HepG2 (cell line): Measurements from ENCODE around the gene PCIF1. TPM values are rescaled to one million over a fixed set of nuclear protein-coding genes. Genes with fewer than 3 reads are reported as not detected.
"Not testable (repeated sequence)": the region's sequence is repeated elsewhere in the genome, so short reads cannot be mapped to it uniquely, and the experiment has no call there.

Experiments
- ATAC-seq: fragments of 200-7000 bp; cut with Tn5 transposase; 3 replicates; pipeline ENCODE4 v1.9.1; 2020; ENCODE audit warnings: mild to moderate bottlenecking, moderate library complexity
- BruUV-seq: library from RNA; stranded (reverse); fragments of 400-500 nt; replicated peaks from 2 replicates; lab custom pipeline; 2021; lab: Mats Ljungman, UMichigan
- CTCF ChIA-PET: fragments of 300-600 bp; formaldehyde crosslinking; extraction: SDS; loops from one replicate; lab custom pipeline; 2021; ENCODE audit warnings: low total read pairs, inconsistent platforms, low intra/inter-chr PET ratio; lab: Yijun Ruan, JAX
- POLR2A ChIA-PET: fragments of 350-600 bp; sonication (Branson Sonifier 250); formaldehyde crosslinking; loops from one replicate; lab custom pipeline; 2020; ENCODE audit warnings: antibody characterized with exemption, inconsistent platforms; lab: Yijun Ruan, JAX
- DNase-seq: peaks from one replicate; pipeline ENCODE4 v3.0.0-alpha.2; 2015; ENCODE audit warnings: low spot score
- FAIRE-seq: peaks from 3 replicates; lab custom pipeline; 2011; peaks lifted over from hg19 to GRCh38; lab: Jason Lieb, UNC
- H2AFZ ChIP-seq: one replicate; pipeline ENCODE4 v1.6.1; 2011; ENCODE audit warnings: low read length, inconsistent platforms
- H3K27ac ChIP-seq: fragments of 300-600 bp; 3 replicates; pipeline ENCODE4 v1.8.0; 2011; ENCODE audit warnings: mixed run types, mild to moderate bottlenecking, mixed read lengths, low read length, inconsistent platforms; ENCODE audit not compliant: insufficient read depth; ENCODE audit errors: extremely low read length
- H3K27me3 ChIP-seq, 2 experiments: fragments of 200-600 bp in 1 of 2; 2 replicates in 1 of 2; 3 replicates in 1 of 2; pipeline versions ENCODE4 v1.6.0 to v1.8.0; 2011; ENCODE audit warnings: low read length in 2 of 2, mild to moderate bottlenecking in 2 of 2, moderate library complexity in 2 of 2, inconsistent platforms in 1 of 2; ENCODE audit not compliant: insufficient read depth in 2 of 2, control insufficient read depth in 1 of 2
- H3K36me3 ChIP-seq, 2 experiments: fragments of 200-600 bp in 1 of 2; replicated peaks in 1 of 2; 2 replicates in 1 of 2; 3 replicates in 1 of 2; pipeline versions ENCODE4 v1.5.1 to v1.8.0; 2011; ENCODE audit warnings: low read length in 2 of 2, inconsistent platforms in 1 of 2; ENCODE audit not compliant: insufficient read depth in 2 of 2, control insufficient read depth in 1 of 2
- H3K4me1 ChIP-seq: 2 replicates; pipeline ENCODE4 v1.5.1; 2012; ENCODE audit warnings: low read length, inconsistent platforms; ENCODE audit not compliant: insufficient read depth
- H3K4me2 ChIP-seq: 2 replicates; pipeline ENCODE4 v1.6.0; 2011; ENCODE audit warnings: low read depth, low read length, inconsistent platforms
- H3K4me3 ChIP-seq, 3 experiments: fragments of 200-600 bp in 1 of 3; sonication (generic), shearing (Covaris generic) in 1 of 3; replicated peaks in 1 of 3; 2 replicates each; pipeline ENCODE4 v1.5.1; 2011 to 2016; ENCODE audit warnings: low read length in 3 of 3, inconsistent platforms in 2 of 3, low read depth in 2 of 3, mild to moderate bottlenecking in 2 of 3, control low read depth in 1 of 3, mixed read lengths in 1 of 3; ENCODE audit not compliant: insufficient read depth in 1 of 3
- H3K79me2 ChIP-seq: one replicate; pipeline ENCODE4 v1.6.1; 2011; ENCODE audit warnings: low read length, inconsistent platforms; ENCODE audit not compliant: insufficient read depth
- H3K9ac ChIP-seq: 2 replicates; pipeline ENCODE4 v1.6.0; 2011; ENCODE audit warnings: mild to moderate bottlenecking, low read depth, low read length, inconsistent platforms; ENCODE audit not compliant: insufficient read depth
- H3K9me3 ChIP-seq: 2 replicates; pipeline ENCODE4 v1.5.1; 2012; ENCODE audit warnings: mild to moderate bottlenecking, low read length
- H4K20me1 ChIP-seq: 2 replicates; pipeline ENCODE4 v1.6.0; 2011; ENCODE audit warnings: inconsistent platforms, mild to moderate bottlenecking, low read length, moderate library complexity; ENCODE audit not compliant: insufficient read depth
- CEBPB ChIP-seq: IDR thresholded peaks from 2 replicates; pipeline ENCODE4 v1.6.1; 2011; ENCODE audit warnings: low read depth, low read length, improper control_type of control experiment, borderline replicate concordance
- EED ChIP-seq: sonication (generic); formaldehyde crosslinking; IDR thresholded peaks from 2 replicates; pipeline ENCODE4 v1.5.0; 2020; ENCODE audit warnings: mild to moderate bottlenecking, missing genetic modification reagents
- FOSL1 ChIP-seq: sonication (generic); formaldehyde crosslinking; IDR thresholded peaks from 2 replicates; pipeline ENCODE4 v1.9.0; 2021; ENCODE audit warnings: missing genetic modification reagents, borderline replicate concordance
- FOXP1 ChIP-seq, 2 experiments: fragments of 450-650 bp in 1 of 2; IDR thresholded peaks; 2 replicates each; pipeline ENCODE4 v1.6.1; 2017 to 2018; ENCODE audit warnings: antibody characterized with exemption in 1 of 2
- HMGA1 ChIP-seq: sonication (generic); formaldehyde crosslinking; conservative IDR thresholded peaks from 2 replicates; pipeline ENCODE4 v1.4.0; 2020; ENCODE audit warnings: missing genetic modification reagents
- HNF4A ChIP-seq: sonication (generic); formaldehyde crosslinking; IDR thresholded peaks from 2 replicates; pipeline ENCODE4 v1.4.0; 2020; ENCODE audit warnings: missing genetic modification reagents
- HOXA3 ChIP-seq: sonication (generic); formaldehyde crosslinking; IDR thresholded peaks from 2 replicates; pipeline ENCODE4 v1.5.0; 2020; ENCODE audit warnings: missing genetic modification reagents
- HOXA5 ChIP-seq: sonication (generic); formaldehyde crosslinking; IDR thresholded peaks from 2 replicates; pipeline ENCODE4 v1.4.0; 2020; ENCODE audit warnings: missing genetic modification reagents
- NR3C1 ChIP-seq: sonication (generic); formaldehyde crosslinking; IDR thresholded peaks from 2 replicates; pipeline ENCODE4 v1.4.0; 2020; ENCODE audit warnings: missing genetic modification reagents
- PHF8 ChIP-seq: sonication (generic); formaldehyde crosslinking; IDR thresholded peaks from 2 replicates; pipeline ENCODE4 v1.5.0; 2020; ENCODE audit warnings: missing genetic modification reagents
- SKI ChIP-seq: fragments of 450-650 bp; IDR thresholded peaks from one replicate; pipeline ENCODE4 v1.6.1; 2018; ENCODE audit warnings: mild to moderate bottlenecking; ENCODE audit not compliant: partially characterized antibody
- SMC3 ChIP-seq: IDR thresholded peaks from 2 replicates; pipeline ENCODE4 v1.6.1; 2011; ENCODE audit warnings: low read length, improper control_type of control experiment
- ZBTB38 ChIP-seq: sonication (generic); formaldehyde crosslinking; IDR thresholded peaks from 2 replicates; pipeline ENCODE4 v1.5.1; 2020; ENCODE audit warnings: mild to moderate bottlenecking, missing genetic modification reagents
- ZNF331 ChIP-seq: sonication (generic); formaldehyde crosslinking; IDR thresholded peaks from 2 replicates; pipeline ENCODE4 v1.4.0; 2020; ENCODE audit warnings: missing genetic modification reagents
- ZNF891 ChIP-seq: sonication (generic); formaldehyde crosslinking; IDR thresholded peaks from 2 replicates; pipeline ENCODE4 v1.5.0; 2020; ENCODE audit warnings: mild to moderate bottlenecking, missing genetic modification reagents
- WGBS: methylation state at CpG from one replicate; pipeline ENCODE4 v1.1.6; 2017; ENCODE audit warnings: low lambda C conversion rate; 5-methylcytosine and 5-hydroxymethylcytosine counted together
- in situ Hi-C: cut with HindIII; loops from 2 replicates; pipeline ENCODE4 v1.10.0; 2017; ENCODE audit warnings: low pct_unique_long_range_greater_than_20kb; ENCODE audit not compliant: extremely low pct_ligation_motif_present
- intact Hi-C: fragments of 100-400 bp; cut with micrococcal nuclease; formaldehyde crosslinking; loops from one replicate; pipeline ENCODE4 v1.10.0; 2022; ENCODE audit not compliant: unreplicated experiment
- polyA plus RNA-seq, 8 experiments: library from polyadenylated mRNA; depleted of rRNA in 3 of 8; stranded (reverse) in 7 of 8; unstranded in 1 of 8; fragments of >200 nt; fragmentation: Illumina TruSeq in 4 of 8; extraction: Trizol in 4 of 8; gene quantifications; 2 replicates each; pipeline versions ENCODE4 v1.2.1 to v1.2.3, GENCODE V29; 2011 to 2016; ENCODE audit warnings: low read depth in 4 of 8, missing spikeins in 1 of 8, mixed read lengths in 1 of 8; ENCODE audit not compliant: insufficient read depth in 1 of 8
- total RNA-seq, 5 experiments: library from RNA; depleted of rRNA; stranded (reverse); fragments of >200 nt; fragmentation: Illumina TruSeq; extraction: Trizol; gene quantifications; 2 replicates each; pipeline ENCODE4 v1.2.3, GENCODE V29; 2016; ENCODE audit warnings: low read depth in 1 of 5
- TF ChIP-seq, protein P1 (sequence below): fragments of 450-650 bp; IDR thresholded peaks from 2 replicates; pipeline ENCODE4 v1.6.1; 2017
- TF ChIP-seq, protein P2 (sequence below): sonication (generic); formaldehyde crosslinking; IDR thresholded peaks from 2 replicates; pipeline ENCODE4 v1.8.0; 2022; ENCODE audit warnings: missing genetic modification reagents, mild to moderate bottlenecking, borderline replicate concordance
- TF ChIP-seq, protein P3 (sequence below): sonication (generic); formaldehyde crosslinking; IDR thresholded peaks from 2 replicates; pipeline ENCODE4 v1.4.0; 2020; ENCODE audit warnings: mild to moderate bottlenecking, missing genetic modification reagents

The PCIF1 gene
- total and polyA plus RNA-seq, 2 of the 13 experiments (the other 11 are each of a cell fraction or from before 2014, with no cell fraction given) = 20.9 to 24.4 TPM

DNA sequence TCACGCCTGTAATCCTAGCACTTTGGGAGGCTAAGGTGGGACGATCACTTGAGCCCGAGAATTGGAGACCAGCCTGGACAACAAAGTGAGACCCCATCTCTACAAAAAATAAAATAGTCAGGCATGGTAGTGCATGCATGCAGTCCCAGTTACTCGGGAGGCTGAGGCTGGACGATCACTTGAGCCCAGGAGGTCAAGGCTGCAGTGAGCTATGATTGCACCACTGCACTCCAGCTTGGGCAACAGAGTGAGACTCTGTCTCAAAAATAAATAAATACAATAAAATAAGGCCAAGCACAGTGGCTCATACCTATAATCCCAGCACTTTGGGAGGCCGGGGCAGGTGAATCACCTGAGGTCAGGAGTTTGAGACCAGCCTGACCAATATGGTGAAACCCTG lies 33.2 kb upstream of the PCIF1 start (continued):
- TF ChIP-seq ZNF331 (CRISPR knock-in tag) (0 out of 2 replicates have a peak, but pooled peaks have one; percentile 43), CEBPB (peak; percentile 87), FOXP1 (CRISPR knock-in tag; IDR thresholded peaks at IDR 0.05) (peak; percentile 41; the same call in 1 of the 2 replicates), SMC3 (0 out of 2 replicates have a peak, but pooled peaks have one; percentile 6), SKI (peak; percentile 23), HNF4A (CRISPR knock-in tag) (peak; percentile 77), HOXA5 (CRISPR knock-in tag) (0 out of 2 replicates have a peak, but pooled peaks have one; percentile 60), HOXA3 (CRISPR knock-in tag) (peak; percentile 41; the same call in 1 of the 2 replicates)
- not testable (repeated sequence) for TF ChIP-seq FOXP1 (IDR thresholded peaks at IDR 0.05)

GRCh38 chr20:45902199-45902701 lies 32.2 kb upstream of the PCIF1 start:
- Histone ChIP-seq H3K4me3 (no peak overlapping the region), H3K4me2 (no peak overlapping the region), H3K9ac (no peak overlapping the region), H3K4me1 (peaks cover 31% of the 10 kb centered on the region), H3K79me2 (no peaks in the 10 kb centered on the region), H4K20me1 (no peaks in the 10 kb centered on the region), H3K9me3 (no peaks in the 10 kb centered on the region), H3K36me3 (peaks cover 18 to 19% of the 10 kb centered on the region in 2 experiments), H3K27me3 (no peaks in the 10 kb centered on the region), H2AFZ (no peak overlapping the region), H3K27ac (no peak overlapping the region)
- DNase-seq = no peak
- ATAC-seq = no peak
- intact Hi-C loops (no loop called here), in situ Hi-C loops (no loop called here)
- no TSS peak for BruUV-seq
- POLR2A ChIA-PET = interaction anchor here (0.8 to 4.7 kb wide), 9 partner anchors 12 to 44 kb away, joined by 3 to 38 read pairs (median 8); partner anchors contain the start of genes CTSA, NEURL2, PCIF1 and ZSWIM1
- WGBS = 94% methylated on average over 14 of the region's 14 CpGs
- CTCF ChIA-PET = no interaction called here
- no peak for FAIRE-seq
- TF ChIP-seq, protein P1, sequence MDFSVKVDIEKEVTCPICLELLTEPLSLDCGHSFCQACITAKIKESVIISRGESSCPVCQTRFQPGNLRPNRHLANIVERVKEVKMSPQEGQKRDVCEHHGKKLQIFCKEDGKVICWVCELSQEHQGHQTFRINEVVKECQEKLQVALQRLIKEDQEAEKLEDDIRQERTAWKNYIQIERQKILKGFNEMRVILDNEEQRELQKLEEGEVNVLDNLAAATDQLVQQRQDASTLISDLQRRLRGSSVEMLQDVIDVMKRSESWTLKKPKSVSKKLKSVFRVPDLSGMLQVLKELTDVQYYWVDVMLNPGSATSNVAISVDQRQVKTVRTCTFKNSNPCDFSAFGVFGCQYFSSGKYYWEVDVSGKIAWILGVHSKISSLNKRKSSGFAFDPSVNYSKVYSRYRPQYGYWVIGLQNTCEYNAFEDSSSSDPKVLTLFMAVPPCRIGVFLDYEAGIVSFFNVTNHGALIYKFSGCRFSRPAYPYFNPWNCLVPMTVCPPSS = no peak
- TF ChIP-seq PHF8 (no peak), FOSL1 (no peak), HMGA1 (CRISPR knock-in tag) (no peak), EED (no peak), ZBTB38 (CRISPR knock-in tag) (0 out of 2 replicates have a peak, but pooled peaks have one; percentile 34), ZNF891 (CRISPR knock-in tag) (no peak), NR3C1 (CRISPR knock-in tag) (0 out of 2 replicates have a peak, but pooled peaks have one; percentile 51)
- TF ChIP-seq, protein P2, sequence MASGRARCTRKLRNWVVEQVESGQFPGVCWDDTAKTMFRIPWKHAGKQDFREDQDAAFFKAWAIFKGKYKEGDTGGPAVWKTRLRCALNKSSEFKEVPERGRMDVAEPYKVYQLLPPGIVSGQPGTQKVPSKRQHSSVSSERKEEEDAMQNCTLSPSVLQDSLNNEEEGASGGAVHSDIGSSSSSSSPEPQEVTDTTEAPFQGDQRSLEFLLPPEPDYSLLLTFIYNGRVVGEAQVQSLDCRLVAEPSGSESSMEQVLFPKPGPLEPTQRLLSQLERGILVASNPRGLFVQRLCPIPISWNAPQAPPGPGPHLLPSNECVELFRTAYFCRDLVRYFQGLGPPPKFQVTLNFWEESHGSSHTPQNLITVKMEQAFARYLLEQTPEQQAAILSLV (CRISPR knock-in tag) = no peak
- TF ChIP-seq, protein P3, sequence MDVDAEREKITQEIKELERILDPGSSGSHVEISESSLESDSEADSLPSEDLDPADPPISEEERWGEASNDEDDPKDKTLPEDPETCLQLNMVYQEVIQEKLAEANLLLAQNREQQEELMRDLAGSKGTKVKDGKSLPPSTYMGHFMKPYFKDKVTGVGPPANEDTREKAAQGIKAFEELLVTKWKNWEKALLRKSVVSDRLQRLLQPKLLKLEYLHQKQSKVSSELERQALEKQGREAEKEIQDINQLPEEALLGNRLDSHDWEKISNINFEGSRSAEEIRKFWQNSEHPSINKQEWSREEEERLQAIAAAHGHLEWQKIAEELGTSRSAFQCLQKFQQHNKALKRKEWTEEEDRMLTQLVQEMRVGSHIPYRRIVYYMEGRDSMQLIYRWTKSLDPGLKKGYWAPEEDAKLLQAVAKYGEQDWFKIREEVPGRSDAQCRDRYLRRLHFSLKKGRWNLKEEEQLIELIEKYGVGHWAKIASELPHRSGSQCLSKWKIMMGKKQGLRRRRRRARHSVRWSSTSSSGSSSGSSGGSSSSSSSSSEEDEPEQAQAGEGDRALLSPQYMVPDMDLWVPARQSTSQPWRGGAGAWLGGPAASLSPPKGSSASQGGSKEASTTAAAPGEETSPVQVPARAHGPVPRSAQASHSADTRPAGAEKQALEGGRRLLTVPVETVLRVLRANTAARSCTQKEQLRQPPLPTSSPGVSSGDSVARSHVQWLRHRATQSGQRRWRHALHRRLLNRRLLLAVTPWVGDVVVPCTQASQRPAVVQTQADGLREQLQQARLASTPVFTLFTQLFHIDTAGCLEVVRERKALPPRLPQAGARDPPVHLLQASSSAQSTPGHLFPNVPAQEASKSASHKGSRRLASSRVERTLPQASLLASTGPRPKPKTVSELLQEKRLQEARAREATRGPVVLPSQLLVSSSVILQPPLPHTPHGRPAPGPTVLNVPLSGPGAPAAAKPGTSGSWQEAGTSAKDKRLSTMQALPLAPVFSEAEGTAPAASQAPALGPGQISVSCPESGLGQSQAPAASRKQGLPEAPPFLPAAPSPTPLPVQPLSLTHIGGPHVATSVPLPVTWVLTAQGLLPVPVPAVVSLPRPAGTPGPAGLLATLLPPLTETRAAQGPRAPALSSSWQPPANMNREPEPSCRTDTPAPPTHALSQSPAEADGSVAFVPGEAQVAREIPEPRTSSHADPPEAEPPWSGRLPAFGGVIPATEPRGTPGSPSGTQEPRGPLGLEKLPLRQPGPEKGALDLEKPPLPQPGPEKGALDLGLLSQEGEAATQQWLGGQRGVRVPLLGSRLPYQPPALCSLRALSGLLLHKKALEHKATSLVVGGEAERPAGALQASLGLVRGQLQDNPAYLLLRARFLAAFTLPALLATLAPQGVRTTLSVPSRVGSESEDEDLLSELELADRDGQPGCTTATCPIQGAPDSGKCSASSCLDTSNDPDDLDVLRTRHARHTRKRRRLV (CRISPR knock-in tag) = no peak
